ENCODE data around the gene ELAVL2. TPM values are rescaled to one million over a fixed set of nuclear protein-coding genes. Genes with fewer than 3 reads are reported as not detected.

Gene ELAVL2
- total and polyA plus RNA-seq, 2 donors (not counting 3 experiments of a cell fraction or from before 2014, with no cell fraction given), result 0.06 to 0.20 TPM

- no peaks in the 10 kb centered on the region for H3K9me3 ChIP-seq (replicated peaks; ENCODE audit: control insufficient read depth, insufficient read depth, low read length)
- ChIA-PET CTCF (no interaction called here), POLR2A (no interaction called here)
- BruUV-seq (replicated peaks), result no TSS peak
- no peaks in the 10 kb centered on the region for H3K9me1 ChIP-seq (replicated peaks; ENCODE audit: control insufficient read depth, extremely low read depth, insufficient read depth, low read length)
- FAIRE-seq, result no peak
- H4K20me1 ChIP-seq (replicated peaks; ENCODE audit: control insufficient read depth, extremely low read depth, insufficient read depth, low read length), result no peaks in the 10 kb centered on the region
- H3K4me2 ChIP-seq (ENCODE audit: insufficient read depth, low read length), result no peak overlapping the region
- dilution Hi-C loops (cut with MboI; ENCODE audit: extremely low pct_ligation_motif_present, low sequenced_read_pairs), result no loop called here
- no peak for DNase-seq (ENCODE audit: low read depth, low spot score)
- no peak overlapping the region for H2AFZ ChIP-seq (ENCODE audit: low read depth, low read length)
- intact Hi-C loops (cut with micrococcal nuclease), result no loop called here
- no peaks in the 10 kb centered on the region for H3K4me1 ChIP-seq (ENCODE audit: control insufficient read depth, extremely low read depth, insufficient read depth, low read length)
- no peaks in the 10 kb centered on the region for H3K27me3 ChIP-seq (ENCODE audit: control insufficient read depth in 2 of 2, insufficient read depth in 2 of 2, low read length in 2 of 2)
- no peaks in the 10 kb centered on the region for H3K36me3 ChIP-seq (ENCODE audit: control insufficient read depth in 2 of 2, extremely low read depth in 1 of 2, insufficient read depth in 2 of 2, low read length in 2 of 2)
- no peak overlapping the region for H3K27ac ChIP-seq (ENCODE audit: insufficient read depth, low read depth, low read length)
- H3K9ac ChIP-seq (replicated peaks; ENCODE audit: extremely low read depth, insufficient read depth, low read length), result no peak overlapping the region
- H3K79me2 ChIP-seq (ENCODE audit: control insufficient read depth, insufficient read depth, low read length), result no peaks in the 10 kb centered on the region
- H3K4me3 ChIP-seq (replicated peaks in 1 of 3; ENCODE audit: insufficient read depth in 1 of 3, low read depth in 1 of 3, low read length in 3 of 3), result no peak overlapping the region
- TF ChIP-seq POLR2A (IDR thresholded peaks at IDR 0.05; ENCODE audit: low read depth, low read length), result no peak
- TF ChIP-seq FOS (IDR thresholded peaks at IDR 0.05; ENCODE audit: borderline replicate concordance, insufficient read depth, low read length), result no peak
- no peak for TF ChIP-seq EZH2 (IDR thresholded peaks at IDR 0.05; ENCODE audit: borderline replicate concordance, low read depth, low read length, severe bottlenecking)
- TF ChIP-seq GATA2 (IDR thresholded peaks at IDR 0.05; ENCODE audit: insufficient read depth, insufficient read length, low read depth, low read length), result no peak
- no peak for TF ChIP-seq JUN (IDR thresholded peaks at IDR 0.05; ENCODE audit: borderline replicate concordance, insufficient read depth, insufficient read length, low read depth)
- TF ChIP-seq, protein P1, sequence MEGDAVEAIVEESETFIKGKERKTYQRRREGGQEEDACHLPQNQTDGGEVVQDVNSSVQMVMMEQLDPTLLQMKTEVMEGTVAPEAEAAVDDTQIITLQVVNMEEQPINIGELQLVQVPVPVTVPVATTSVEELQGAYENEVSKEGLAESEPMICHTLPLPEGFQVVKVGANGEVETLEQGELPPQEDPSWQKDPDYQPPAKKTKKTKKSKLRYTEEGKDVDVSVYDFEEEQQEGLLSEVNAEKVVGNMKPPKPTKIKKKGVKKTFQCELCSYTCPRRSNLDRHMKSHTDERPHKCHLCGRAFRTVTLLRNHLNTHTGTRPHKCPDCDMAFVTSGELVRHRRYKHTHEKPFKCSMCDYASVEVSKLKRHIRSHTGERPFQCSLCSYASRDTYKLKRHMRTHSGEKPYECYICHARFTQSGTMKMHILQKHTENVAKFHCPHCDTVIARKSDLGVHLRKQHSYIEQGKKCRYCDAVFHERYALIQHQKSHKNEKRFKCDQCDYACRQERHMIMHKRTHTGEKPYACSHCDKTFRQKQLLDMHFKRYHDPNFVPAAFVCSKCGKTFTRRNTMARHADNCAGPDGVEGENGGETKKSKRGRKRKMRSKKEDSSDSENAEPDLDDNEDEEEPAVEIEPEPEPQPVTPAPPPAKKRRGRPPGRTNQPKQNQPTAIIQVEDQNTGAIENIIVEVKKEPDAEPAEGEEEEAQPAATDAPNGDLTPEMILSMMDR (IDR thresholded peaks at IDR 0.05; ENCODE audit: extremely low read depth in 1 of 2, insufficient read depth in 1 of 2, low read depth in 1 of 2, low read length in 2 of 2), result no peak
- TF ChIP-seq POLR2AphosphoS5 (IDR thresholded peaks at IDR 0.05; ENCODE audit: insufficient read depth, low read depth, low read length), result no peak
- TF ChIP-seq MYC (IDR thresholded peaks at IDR 0.05; ENCODE audit: low read depth, low read length), result no peak
- TF ChIP-seq, protein P2, sequence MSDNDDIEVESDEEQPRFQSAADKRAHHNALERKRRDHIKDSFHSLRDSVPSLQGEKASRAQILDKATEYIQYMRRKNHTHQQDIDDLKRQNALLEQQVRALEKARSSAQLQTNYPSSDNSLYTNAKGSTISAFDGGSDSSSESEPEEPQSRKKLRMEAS (IDR thresholded peaks at IDR 0.05; ENCODE audit: insufficient read depth, insufficient read length), result no peak
Measured at GRCh38 chr9:23803216-23803615, 22.8 kb downstream of the ELAVL2 start.

Measured in endothelial cell of umbilical vein (primary cell).